ENCODE measurements around the gene ERICH6. TPM values are rescaled to one million over a fixed set of nuclear protein-coding genes. Genes with fewer than 3 reads are reported as not detected.

The ERICH6 gene
- total RNA-seq, 1 donor from 2014 or later: 0.69 TPM

GRCh38 chr3:150673966-150674365 is 29.8 kb downstream of the ERICH6 start:
- DNase-seq: no peak
- TF ChIP-seq, protein P1, sequence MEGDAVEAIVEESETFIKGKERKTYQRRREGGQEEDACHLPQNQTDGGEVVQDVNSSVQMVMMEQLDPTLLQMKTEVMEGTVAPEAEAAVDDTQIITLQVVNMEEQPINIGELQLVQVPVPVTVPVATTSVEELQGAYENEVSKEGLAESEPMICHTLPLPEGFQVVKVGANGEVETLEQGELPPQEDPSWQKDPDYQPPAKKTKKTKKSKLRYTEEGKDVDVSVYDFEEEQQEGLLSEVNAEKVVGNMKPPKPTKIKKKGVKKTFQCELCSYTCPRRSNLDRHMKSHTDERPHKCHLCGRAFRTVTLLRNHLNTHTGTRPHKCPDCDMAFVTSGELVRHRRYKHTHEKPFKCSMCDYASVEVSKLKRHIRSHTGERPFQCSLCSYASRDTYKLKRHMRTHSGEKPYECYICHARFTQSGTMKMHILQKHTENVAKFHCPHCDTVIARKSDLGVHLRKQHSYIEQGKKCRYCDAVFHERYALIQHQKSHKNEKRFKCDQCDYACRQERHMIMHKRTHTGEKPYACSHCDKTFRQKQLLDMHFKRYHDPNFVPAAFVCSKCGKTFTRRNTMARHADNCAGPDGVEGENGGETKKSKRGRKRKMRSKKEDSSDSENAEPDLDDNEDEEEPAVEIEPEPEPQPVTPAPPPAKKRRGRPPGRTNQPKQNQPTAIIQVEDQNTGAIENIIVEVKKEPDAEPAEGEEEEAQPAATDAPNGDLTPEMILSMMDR (IDR thresholded peaks at IDR 0.05; ENCODE audit: partially characterized antibody, unreplicated experiment): no peak
- H3K27ac Mint-ChIP-seq (ENCODE audit: unreplicated experiment): no peak overlapping the region
- no peak overlapping the region for H3K4me3 Mint-ChIP-seq (ENCODE audit: unreplicated experiment)
- H3K36me3 Mint-ChIP-seq (ENCODE audit: unreplicated experiment): peaks cover 10% of the 10 kb centered on the region
- no peaks in the 10 kb centered on the region for H3K27me3 Mint-ChIP-seq (ENCODE audit: unreplicated experiment)
- peaks cover 5% of the 10 kb centered on the region for H3K9me3 Mint-ChIP-seq (ENCODE audit: unreplicated experiment)
- H3K4me1 Mint-ChIP-seq (ENCODE audit: low read depth, unreplicated experiment): no peaks in the 10 kb centered on the region

GRCh38 chr3:150666167-150666566 is 37.6 kb downstream of the ERICH6 start:
- Mint-ChIP-seq H3K4me1 (ENCODE audit: low read depth, unreplicated experiment) (no peaks in the 10 kb centered on the region), H3K27ac (ENCODE audit: unreplicated experiment) (no peak overlapping the region), H3K9me3 (ENCODE audit: unreplicated experiment) (peaks cover 1% of the 10 kb centered on the region), H3K36me3 (ENCODE audit: unreplicated experiment) (no peaks in the 10 kb centered on the region), H3K4me3 (ENCODE audit: unreplicated experiment) (no peak overlapping the region), H3K27me3 (ENCODE audit: unreplicated experiment) (no peaks in the 10 kb centered on the region)
- DNase-seq: no peak
- TF ChIP-seq, protein P1 (IDR thresholded peaks at IDR 0.05; ENCODE audit: partially characterized antibody, unreplicated experiment): no peak

- H3K27ac Mint-ChIP-seq (ENCODE audit: unreplicated experiment): no peak overlapping the region
- H3K27me3 Mint-ChIP-seq (ENCODE audit: unreplicated experiment): no peaks in the 10 kb centered on the region
These were observed 40.3 kb downstream of the ERICH6 start for GRCh38 chr3:150663461-150663860.

DNA sequence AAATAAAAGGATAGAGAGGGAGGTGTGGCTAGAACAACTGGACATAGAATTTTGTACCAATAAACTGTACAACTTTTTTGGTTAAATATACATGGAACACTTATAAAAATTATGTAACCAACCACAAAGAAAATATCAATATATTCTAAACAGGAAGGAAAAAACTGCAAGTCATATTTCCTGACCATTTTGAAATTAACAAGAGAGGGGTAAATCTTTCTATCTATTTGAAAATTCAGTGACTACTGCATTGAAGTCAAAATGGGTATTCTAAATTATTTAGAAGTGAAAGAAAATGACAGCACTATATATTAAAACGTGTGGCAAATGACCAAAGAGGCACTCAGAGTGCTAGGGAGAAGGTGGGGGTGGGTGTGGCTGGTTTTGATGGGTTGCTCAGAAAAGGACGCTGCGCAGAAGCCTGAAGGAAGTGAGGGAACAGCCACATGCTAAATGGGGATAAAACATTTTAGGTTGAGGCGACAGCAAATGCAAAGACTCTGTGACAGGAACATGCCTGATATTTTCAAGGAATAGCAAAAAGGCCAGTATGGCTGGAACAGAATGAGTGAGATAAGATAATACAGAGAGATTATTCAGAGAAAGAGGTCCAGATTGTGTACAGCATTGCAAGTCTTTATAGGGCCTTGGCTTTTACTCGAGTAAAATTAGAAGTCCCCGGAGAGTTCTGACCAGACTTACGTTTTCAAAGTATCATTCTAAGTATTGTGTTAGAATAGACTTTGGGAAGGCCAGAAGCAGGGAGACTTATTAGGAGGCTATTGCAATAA is 41.1 kb downstream of the ERICH6 start:
- no peak for DNase-seq
- no peaks in the 10 kb centered on the region for H3K27me3 Mint-ChIP-seq (ENCODE audit: unreplicated experiment)

More at GRCh38 chr3:150663461-150663860, 40.3 kb downstream of the ERICH6 start:
- no peak overlapping the region for H3K4me3 Mint-ChIP-seq (ENCODE audit: unreplicated experiment)
- no peaks in the 10 kb centered on the region for H3K4me1 Mint-ChIP-seq (ENCODE audit: low read depth, unreplicated experiment)
- H3K36me3 Mint-ChIP-seq (ENCODE audit: unreplicated experiment): no peaks in the 10 kb centered on the region
- no peak for DNase-seq
- H3K9me3 Mint-ChIP-seq (ENCODE audit: unreplicated experiment): no peaks in the 10 kb centered on the region
- TF ChIP-seq, protein P1 (IDR thresholded peaks at IDR 0.05; ENCODE audit: partially characterized antibody, unreplicated experiment): no peak

DNA sequence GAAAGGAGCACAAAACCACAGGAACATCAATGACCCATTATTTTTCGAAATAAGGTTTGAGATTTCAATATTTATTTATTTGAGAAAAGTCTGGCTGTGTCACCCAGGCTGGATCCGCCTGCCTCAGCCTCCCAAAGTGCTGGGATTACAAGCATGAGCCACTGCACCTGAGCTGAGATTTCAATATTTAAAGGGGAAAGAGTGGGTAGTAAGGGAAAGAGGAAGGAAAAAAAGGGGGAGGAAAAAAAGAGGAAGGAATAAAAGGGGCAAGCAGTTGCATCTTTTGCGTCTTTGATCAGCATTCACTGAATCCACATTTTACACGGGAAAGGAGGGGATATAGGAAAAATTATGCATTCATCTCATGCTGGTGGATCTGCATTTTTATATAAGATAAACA is 47.4 kb downstream of the ERICH6 start:
- Mint-ChIP-seq H3K4me1 (ENCODE audit: low read depth, unreplicated experiment) (no peaks in the 10 kb centered on the region), H3K27ac (ENCODE audit: unreplicated experiment) (no peak overlapping the region), H3K36me3 (ENCODE audit: unreplicated experiment) (no peaks in the 10 kb centered on the region), H3K9me3 (ENCODE audit: unreplicated experiment) (no peaks in the 10 kb centered on the region), H3K4me3 (ENCODE audit: unreplicated experiment) (no peak overlapping the region), H3K27me3 (ENCODE audit: unreplicated experiment) (no peaks in the 10 kb centered on the region)
- DNase-seq: no peak
- TF ChIP-seq, protein P1 (IDR thresholded peaks at IDR 0.05; ENCODE audit: partially characterized antibody, unreplicated experiment): no peak

More for the DNA sequence above, 41.1 kb downstream of the ERICH6 start:
- Mint-ChIP-seq H3K36me3 (ENCODE audit: unreplicated experiment) (no peaks in the 10 kb centered on the region), H3K4me1 (ENCODE audit: low read depth, unreplicated experiment) (no peaks in the 10 kb centered on the region), H3K9me3 (ENCODE audit: unreplicated experiment) (no peaks in the 10 kb centered on the region), H3K4me3 (ENCODE audit: unreplicated experiment) (no peak overlapping the region), H3K27ac (ENCODE audit: unreplicated experiment) (no peak overlapping the region)
- TF ChIP-seq, protein P1 (IDR thresholded peaks at IDR 0.05; ENCODE audit: partially characterized antibody, unreplicated experiment): no peak
